ENCODE measurements around the gene TRIM69.
"Not testable (repeated sequence)": the region's sequence is repeated elsewhere in the genome, so short reads cannot be mapped to it uniquely, and the experiment has no call there.

TRIM69 gene

GRCh38 chr15:44698641-44699040, 37.7 kb upstream of the TRIM69 start:
- Histone ChIP-seq H3K27ac (ENCODE audit: low read depth, low read length, poor library complexity, severe bottlenecking) (no peak overlapping the region), H3K79me2 (ENCODE audit: insufficient read depth, low read length) (no peaks in the 10 kb centered on the region), H3K4me3 (ENCODE audit: low read depth, low read length, poor library complexity, severe bottlenecking) (no peak overlapping the region), H2AFZ (ENCODE audit: low read length) (no peak overlapping the region), H3K4me1 (ENCODE audit: insufficient read depth, low read length, severe bottlenecking) (peaks cover 8% of the 10 kb centered on the region), H3K4me2 (ENCODE audit: low read length) (no peak overlapping the region), H3K9me3 (ENCODE audit: low read length) (peaks cover 9% of the 10 kb centered on the region; the same call in 1 of the 2 replicates), H3K9me2 (ENCODE audit: low read depth, low read length) (no peaks in the 10 kb centered on the region), H3K36me3 (ENCODE audit: insufficient read depth, low read length) (no peaks in the 10 kb centered on the region; the same call in 1 of the 2 replicates), H3K9ac (ENCODE audit: low read length) (no peak overlapping the region), H3K27me3 (ENCODE audit: insufficient read depth, low read length) (no peaks in the 10 kb centered on the region), H4K20me1 (ENCODE audit: insufficient read depth, low read length) (no peaks in the 10 kb centered on the region), H3F3A (ENCODE audit: insufficient read depth, low read length) (no peaks in the 10 kb centered on the region; the same call in 1 of the 2 replicates)
- TF ChIP-seq EZH2 (IDR thresholded peaks at IDR 0.05; ENCODE audit: borderline replicate concordance, low read length), result no peak
- TF ChIP-seq CTCF (IDR thresholded peaks at IDR 0.05; ENCODE audit: low read length), result no peak

GRCh38 chr15:44700676-44701075, 35.7 kb upstream of the TRIM69 start:
- not testable (repeated sequence) for H4K20me1 ChIP-seq (ENCODE audit: insufficient read depth, low read length); H3F3A ChIP-seq (ENCODE audit: insufficient read depth, low read length); H3K9ac ChIP-seq (ENCODE audit: low read length); H3K9me2 ChIP-seq (ENCODE audit: low read depth, low read length); H3K27me3 ChIP-seq (ENCODE audit: insufficient read depth, low read length); H3K4me2 ChIP-seq (ENCODE audit: low read length); H3K4me3 ChIP-seq (ENCODE audit: low read depth, low read length, poor library complexity, severe bottlenecking); H3K36me3 ChIP-seq (ENCODE audit: insufficient read depth, low read length); H3K4me1 ChIP-seq (ENCODE audit: insufficient read depth, low read length, severe bottlenecking); H2AFZ ChIP-seq (ENCODE audit: low read length); H3K9me3 ChIP-seq (ENCODE audit: low read length); H3K79me2 ChIP-seq (ENCODE audit: insufficient read depth, low read length); H3K27ac ChIP-seq (ENCODE audit: low read depth, low read length, poor library complexity, severe bottlenecking)

- H2AFZ ChIP-seq (ENCODE audit: low read length), result no peak overlapping the region
- H4K20me1 ChIP-seq (ENCODE audit: insufficient read depth, low read length), result no peaks in the 10 kb centered on the region
- no peaks in the 10 kb centered on the region; the same call in 1 of the 2 replicates for H3K36me3 ChIP-seq (ENCODE audit: insufficient read depth, low read length)
- H3K27me3 ChIP-seq (ENCODE audit: insufficient read depth, low read length), result no peaks in the 10 kb centered on the region
- no peaks in the 10 kb centered on the region for H3K79me2 ChIP-seq (ENCODE audit: insufficient read depth, low read length)
- H3K4me3 ChIP-seq (ENCODE audit: low read depth, low read length, poor library complexity, severe bottlenecking), result no peak overlapping the region
- peaks cover 13% of the 10 kb centered on the region for H3K4me1 ChIP-seq (ENCODE audit: insufficient read depth, low read length, severe bottlenecking)
- H3F3A ChIP-seq (ENCODE audit: insufficient read depth, low read length), result no peaks in the 10 kb centered on the region
- no peaks in the 10 kb centered on the region for H3K9me2 ChIP-seq (ENCODE audit: low read depth, low read length)
- H3K9me3 ChIP-seq (ENCODE audit: low read length), result peaks cover 8% of the 10 kb centered on the region; the same call in 1 of the 2 replicates
- no peak overlapping the region for H3K27ac ChIP-seq (ENCODE audit: low read depth, low read length, poor library complexity, severe bottlenecking)
- H3K9ac ChIP-seq (ENCODE audit: low read length), result no peak overlapping the region
- TF ChIP-seq CTCF (IDR thresholded peaks at IDR 0.05; ENCODE audit: low read length) (no peak), EZH2 (IDR thresholded peaks at IDR 0.05; ENCODE audit: borderline replicate concordance, low read length) (no peak)
- H3K4me2 ChIP-seq (ENCODE audit: low read length), result no peak overlapping the region
Observed at GRCh38 chr15:44705986-44706385, 30.3 kb upstream of the TRIM69 start.

- H3K27me3 ChIP-seq (ENCODE audit: insufficient read depth, low read length), result no peaks in the 10 kb centered on the region
- no peaks in the 10 kb centered on the region for H4K20me1 ChIP-seq (ENCODE audit: insufficient read depth, low read length)
Observed at GRCh38 chr15:44706401-44706800, 29.9 kb upstream of the TRIM69 start.

More at GRCh38 chr15:44706401-44706800, 29.9 kb upstream of the TRIM69 start:
- Histone ChIP-seq H3K9me2 (ENCODE audit: low read depth, low read length) (no peaks in the 10 kb centered on the region), H3K4me3 (ENCODE audit: low read depth, low read length, poor library complexity, severe bottlenecking) (no peak overlapping the region), H3K4me1 (ENCODE audit: insufficient read depth, low read length, severe bottlenecking) (peaks cover 13% of the 10 kb centered on the region), H3F3A (ENCODE audit: insufficient read depth, low read length) (no peaks in the 10 kb centered on the region), H3K79me2 (ENCODE audit: insufficient read depth, low read length) (0 out of 2 replicates have a peak, but pooled peaks cover under 1% of the 10 kb centered on the region), H3K27ac (ENCODE audit: low read depth, low read length, poor library complexity, severe bottlenecking) (no peak overlapping the region), H3K36me3 (ENCODE audit: insufficient read depth, low read length) (no peaks in the 10 kb centered on the region; the same call in 1 of the 2 replicates), H2AFZ (ENCODE audit: low read length) (no peak overlapping the region), H3K9ac (ENCODE audit: low read length) (no peak overlapping the region), H3K4me2 (ENCODE audit: low read length) (no peak overlapping the region), H3K9me3 (ENCODE audit: low read length) (peaks cover 7% of the 10 kb centered on the region; the same call in 1 of the 2 replicates)
- TF ChIP-seq CTCF (IDR thresholded peaks at IDR 0.05; ENCODE audit: low read length) (no peak), EZH2 (IDR thresholded peaks at IDR 0.05; ENCODE audit: borderline replicate concordance, low read length) (no peak)

All from OCI-LY1 (cell line).